SK-N-SH (cell line): ENCODE results near the gene TGM3. TPM values are rescaled to one million over a fixed set of nuclear protein-coding genes. Genes with fewer than 3 reads are reported as not detected.
A peak's percentile ranks its signal among the peaks of the same experiment; 100 is the strongest.

Source experiments
- CTCF ChIA-PET: fragments of 300-600, 350-600 bp; formaldehyde crosslinking; extraction: SDS; loops from one replicate; lab custom pipeline; 2021; lab: Yijun Ruan, JAX
- POLR2A ChIA-PET: fragments of 350-600 bp; sonication (Branson Sonifier 250); formaldehyde crosslinking; extraction: SDS; loops from one replicate; lab custom pipeline; 2020; ENCODE audit warnings: antibody characterized with exemption, inconsistent platforms; lab: Yijun Ruan, JAX
- DNase-seq: peaks from one replicate; pipeline ENCODE4 v3.0.0; 2012
- H2AFZ ChIP-seq: fragments of 200-600 bp; sonication (generic); 2 replicates; pipeline ENCODE4 v1.8.1; 2016; ENCODE audit warnings: antibody characterized with exemption, mild to moderate bottlenecking, low read depth
- H3F3A ChIP-seq: fragments of 200-600 bp; sonication (generic); replicated peaks from 2 replicates; pipeline ENCODE3; 2016; ENCODE audit warnings: antibody characterized with exemption, mild to moderate bottlenecking; ENCODE audit not compliant: insufficient read depth
- H3K27ac ChIP-seq, 2 experiments: fragments of 200-500 bp in 1 of 2; fragments of 200-600 bp in 1 of 2; sonication (Bioruptor generic) in 1 of 2; sonication (generic), shearing (Covaris generic) in 1 of 2; 2 replicates each; pipeline versions ENCODE4 v1.5.1 to v1.6.1; 2014 to 2016; ENCODE audit warnings: low read depth in 2 of 2, inconsistent platforms in 1 of 2, low read length in 1 of 2, mild to moderate bottlenecking in 1 of 2, mixed read lengths in 1 of 2
- H3K27me3 ChIP-seq: fragments of 200-600 bp; sonication (generic), shearing (Covaris generic); 2 replicates; pipeline ENCODE4 v1.6.1; 2016; ENCODE audit warnings: mixed run types; ENCODE audit not compliant: insufficient read depth
- H3K36me3 ChIP-seq, 2 experiments: fragments of 200-500 bp in 1 of 2; fragments of 200-600 bp in 1 of 2; sonication (Bioruptor generic) in 1 of 2; sonication (generic) in 1 of 2; replicated peaks in 1 of 2; 2 replicates each; pipeline versions ENCODE3 to v1.5.1; 2014 to 2016; ENCODE audit warnings: low read length in 1 of 2, mild to moderate bottlenecking in 1 of 2; ENCODE audit not compliant: insufficient read depth in 2 of 2, control insufficient read depth in 1 of 2
- H3K4me1 ChIP-seq, 2 experiments: fragments of 200-500 bp in 1 of 2; fragments of 200-600 bp in 1 of 2; sonication (Bioruptor generic) in 1 of 2; sonication (generic), shearing (Covaris generic) in 1 of 2; 2 replicates each; pipeline versions ENCODE4 v1.5.1 to v1.6.1; 2014 to 2016; ENCODE audit warnings: low read depth in 1 of 2, low read length in 1 of 2, mixed run types in 1 of 2; ENCODE audit not compliant: insufficient read depth in 2 of 2, control insufficient read depth in 1 of 2
- H3K4me2 ChIP-seq: fragments of 200-600 bp; sonication (generic), shearing (Covaris generic); 2 replicates; pipeline ENCODE4 v1.6.1; 2017; ENCODE audit warnings: mixed run types
- H3K4me3 ChIP-seq, 2 experiments: fragments of 200-500 bp in 1 of 2; fragments of 200-600 bp in 1 of 2; sonication (Bioruptor generic) in 1 of 2; sonication (generic), shearing (Covaris generic) in 1 of 2; 2 replicates each; pipeline versions ENCODE4 v1.5.1 to v1.8.1; 2014 to 2016; ENCODE audit warnings: low read depth in 2 of 2, inconsistent platforms in 1 of 2, low read length in 1 of 2, mild to moderate bottlenecking in 1 of 2, mixed read lengths in 1 of 2, moderate library complexity in 1 of 2
- H3K79me2 ChIP-seq: fragments of 200-600 bp; sonication (generic); 2 replicates; pipeline ENCODE4 v1.8.1; 2017; ENCODE audit warnings: mild to moderate bottlenecking; ENCODE audit not compliant: insufficient read depth
- H3K9ac ChIP-seq: fragments of 200-600 bp; sonication (generic); 2 replicates; pipeline ENCODE4 v1.6.1; 2017; ENCODE audit warnings: mixed run types
- H3K9me2 ChIP-seq: fragments of 200-600 bp; sonication (generic); 2 replicates; pipeline ENCODE4 v1.6.1; 2017; ENCODE audit warnings: mixed run types
- H3K9me3 ChIP-seq: fragments of 200-600 bp; sonication (generic); 2 replicates; pipeline ENCODE4 v1.6.1; 2017; ENCODE audit warnings: mixed run types, mild to moderate bottlenecking, moderate library complexity
- H4K20me1 ChIP-seq: fragments of 200-600 bp; sonication (generic); 2 replicates; pipeline ENCODE4 v1.6.1; 2017; ENCODE audit warnings: mild to moderate bottlenecking, mixed run types; ENCODE audit not compliant: insufficient read depth
- EP300 ChIP-seq, 2 experiments: IDR thresholded peaks; 2 replicates each; pipeline versions ENCODE4 v1.4.0 to v1.6.1; 2012; ENCODE audit warnings: borderline replicate concordance in 1 of 2, low read depth in 1 of 2, low read length in 1 of 2
- FOSL2 ChIP-seq: IDR thresholded peaks from 2 replicates; pipeline ENCODE4 v1.4.0; 2012; ENCODE audit warnings: low read depth, mild to moderate bottlenecking, moderate library complexity, borderline replicate concordance
- GABPA ChIP-seq: IDR thresholded peaks from 2 replicates; pipeline ENCODE4 v1.4.0; 2012; ENCODE audit warnings: low read depth, mild to moderate bottlenecking
- NRF1 ChIP-seq: IDR thresholded peaks from 2 replicates; pipeline ENCODE4 v1.6.1; 2012; ENCODE audit warnings: low read depth, mild to moderate bottlenecking, low read length
- RFX5 ChIP-seq: IDR thresholded peaks from 2 replicates; pipeline ENCODE4 v1.6.1; 2012; ENCODE audit warnings: mild to moderate bottlenecking, improper control_type of control experiment, low read length
- RXRA ChIP-seq: IDR thresholded peaks from 2 replicates; pipeline ENCODE4 v1.4.0; 2012; ENCODE audit warnings: low read depth, mild to moderate bottlenecking, borderline replicate concordance
- SMC3 ChIP-seq: IDR thresholded peaks from 2 replicates; pipeline ENCODE4 v1.6.1; 2012; ENCODE audit warnings: low read depth, low read length, improper control_type of control experiment
- TCF12 ChIP-seq: IDR thresholded peaks from 2 replicates; pipeline ENCODE4 v1.4.0; 2012
- TEAD4 ChIP-seq: IDR thresholded peaks from 2 replicates; pipeline ENCODE4 v1.4.0; 2012; ENCODE audit warnings: mild to moderate bottlenecking, borderline replicate concordance; ENCODE audit not compliant: insufficient read depth
- YY1 ChIP-seq: IDR thresholded peaks from 2 replicates; pipeline ENCODE4 v1.4.0; 2012; ENCODE audit warnings: low read depth, mild to moderate bottlenecking
- WGBS: methylation state at CpG from one replicate; pipeline ENCODE4 v1.1.6; 2017; ENCODE audit warnings: low lambda C conversion rate; 5-methylcytosine and 5-hydroxymethylcytosine counted together
- polyA plus RNA-seq, 3 experiments: library from polyadenylated mRNA; depleted of rRNA; stranded (reverse); fragments of >200 nt; gene quantifications; 2 replicates each; pipeline ENCODE4 v1.2.3, GENCODE V29; 2012
- TF ChIP-seq, protein P1 (sequence below): fragments of 150-350 bp; IDR thresholded peaks from 2 replicates; pipeline ENCODE4 v1.6.1; 2016; ENCODE audit warnings: mild to moderate bottlenecking, low read depth, low read length

Gene TGM3
- polyA plus RNA-seq, 1 of the 3 experiments (the other 2 are of a cell fraction), result not detected

DNA sequence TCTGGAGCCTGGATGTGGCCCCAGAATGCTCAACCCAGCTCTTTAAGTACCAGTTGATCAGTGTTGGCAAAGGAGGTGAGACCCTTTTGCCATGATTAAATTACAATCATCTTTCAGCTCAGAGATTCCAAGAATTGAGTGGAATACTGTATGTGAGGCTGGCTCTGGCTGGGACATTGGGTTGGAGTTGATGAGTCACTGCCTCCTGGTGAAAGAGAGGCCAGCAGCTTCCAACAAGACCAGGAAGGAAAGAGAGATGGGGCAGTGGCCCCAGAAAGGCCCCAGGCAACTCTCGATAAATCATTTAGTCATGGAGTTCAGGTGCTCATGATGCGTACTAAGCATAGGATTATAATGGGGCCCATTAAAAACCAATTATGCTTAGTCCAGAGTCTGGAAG is 87.0 kb downstream of the TGM3 start:
- ChIA-PET POLR2A (no interaction called here), CTCF (interaction anchor here (1.4 to 2.0 kb wide), 3 partner anchors 69 to 175 kb away, joined by 3 to 6 read pairs (median 5); no protein-coding TSS in a partner anchor)
- no peak for TF ChIP-seq TEAD4
- no peak for TF ChIP-seq RXRA
- no peak for TF ChIP-seq GABPA
- no peak for TF ChIP-seq YY1
- no peak for TF ChIP-seq SMC3
- no peak for TF ChIP-seq RFX5
- TF ChIP-seq, protein P1, sequence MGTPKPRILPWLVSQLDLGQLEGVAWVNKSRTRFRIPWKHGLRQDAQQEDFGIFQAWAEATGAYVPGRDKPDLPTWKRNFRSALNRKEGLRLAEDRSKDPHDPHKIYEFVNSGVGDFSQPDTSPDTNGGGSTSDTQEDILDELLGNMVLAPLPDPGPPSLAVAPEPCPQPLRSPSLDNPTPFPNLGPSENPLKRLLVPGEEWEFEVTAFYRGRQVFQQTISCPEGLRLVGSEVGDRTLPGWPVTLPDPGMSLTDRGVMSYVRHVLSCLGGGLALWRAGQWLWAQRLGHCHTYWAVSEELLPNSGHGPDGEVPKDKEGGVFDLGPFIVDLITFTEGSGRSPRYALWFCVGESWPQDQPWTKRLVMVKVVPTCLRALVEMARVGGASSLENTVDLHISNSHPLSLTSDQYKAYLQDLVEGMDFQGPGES, result no peak
- no peak for TF ChIP-seq NRF1
- Histone ChIP-seq H2AFZ (no peak overlapping the region), H3K4me3 (no peak overlapping the region), H3K27me3 (no peaks in the 10 kb centered on the region), H3K9me2 (no peaks in the 10 kb centered on the region), H3K36me3 (no peaks in the 10 kb centered on the region), H3K4me2 (peak overlapping the region; percentile 23; the same call in 1 of the 2 replicates), H3K9me3 (no peaks in the 10 kb centered on the region), H4K20me1 (no peaks in the 10 kb centered on the region), H3F3A (peaks cover 19% of the 10 kb centered on the region), H3K9ac (no peak overlapping the region), H3K4me1 (peaks cover 0 to 31% of the 10 kb centered on the region in 2 experiments; a peak in 3 of 4 replicates), H3K27ac (no peak overlapping the region), H3K79me2 (no peaks in the 10 kb centered on the region)
- 88% methylated on average over 2 of the region's 2 CpGs for WGBS
- DNase-seq, result no peak

DNA sequence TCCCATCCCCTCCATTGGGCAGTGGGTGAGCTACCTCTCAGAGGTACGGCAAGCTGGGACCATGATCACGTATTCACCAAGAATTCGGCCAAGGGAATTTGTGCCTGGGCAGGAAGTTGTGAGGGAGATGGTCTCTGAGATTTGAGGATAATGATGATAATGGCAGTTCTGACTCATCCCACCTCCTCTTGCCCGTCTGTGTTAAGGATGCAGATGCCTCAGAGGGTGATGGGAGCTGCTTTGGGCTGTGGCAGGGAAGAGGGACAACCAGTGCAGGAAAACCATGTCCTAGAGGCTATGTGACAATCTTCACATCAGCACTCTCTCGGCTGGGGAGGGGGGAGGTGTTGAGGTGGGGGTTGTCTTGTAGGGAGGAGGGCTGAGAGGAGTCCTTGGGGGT is 89.2 kb downstream of the TGM3 start:
- WGBS, result 2% methylated on average over 4 of the region's 5 CpGs
- H2AFZ ChIP-seq, result peak overlapping the region; percentile 77
- H3K4me2 ChIP-seq, result peak overlapping the region; percentile 21
- no peaks in the 10 kb centered on the region for H3K9me2 ChIP-seq
- H4K20me1 ChIP-seq, result no peaks in the 10 kb centered on the region
- H3K9me3 ChIP-seq, result no peaks in the 10 kb centered on the region
- H3K27ac ChIP-seq, result peak overlapping the region in 1 of 2 experiments; percentile 86; a peak in 2 of 4 replicates
- H3K9ac ChIP-seq, result peak overlapping the region; percentile 33; the same call in 1 of the 2 replicates
- CTCF ChIA-PET, result interaction anchor here (1.0 kb wide), 1 partner anchor 68 kb away, joined by 3 read pairs; no protein-coding TSS in a partner anchor
- peaks cover 0 to 31% of the 10 kb centered on the region in 2 experiments; a peak in 2 of 4 replicates for H3K4me1 ChIP-seq
- H3F3A ChIP-seq, result peaks cover 19% of the 10 kb centered on the region
- H3K27me3 ChIP-seq, result no peaks in the 10 kb centered on the region
- TF ChIP-seq SMC3, result no peak
- peak; percentile 38; the same call in 1 of the 2 replicates for TF ChIP-seq TCF12
- peak; percentile 46; the same call in 1 of the 2 replicates for TF ChIP-seq FOSL2
- 0 out of 4 replicates have a peak, but pooled peaks of 1 of the 2 experiments have one; percentile 7 for TF ChIP-seq EP300 (IDR thresholded peaks at IDR 0.05; ENCODE audit: borderline replicate concordance in 1 of 2, low read depth in 1 of 2, low read length in 1 of 2)
- no peaks in the 10 kb centered on the region for H3K79me2 ChIP-seq
- no peak for DNase-seq
- H3K4me3 ChIP-seq, result no peak overlapping the region
- POLR2A ChIA-PET, result no interaction called here
- H3K36me3 ChIP-seq, result no peaks in the 10 kb centered on the region
